GM19455 (cell line): Measurements from ENCODE around the gene FLT1.

ENCODE experiments used
- ATAC-seq: cut with Tn5 transposase; IDR thresholded peaks from one replicate; pipeline ENCODE4 v1.9.1; 2021; ENCODE audit not compliant: unreplicated experiment

Gene FLT1

DNA sequence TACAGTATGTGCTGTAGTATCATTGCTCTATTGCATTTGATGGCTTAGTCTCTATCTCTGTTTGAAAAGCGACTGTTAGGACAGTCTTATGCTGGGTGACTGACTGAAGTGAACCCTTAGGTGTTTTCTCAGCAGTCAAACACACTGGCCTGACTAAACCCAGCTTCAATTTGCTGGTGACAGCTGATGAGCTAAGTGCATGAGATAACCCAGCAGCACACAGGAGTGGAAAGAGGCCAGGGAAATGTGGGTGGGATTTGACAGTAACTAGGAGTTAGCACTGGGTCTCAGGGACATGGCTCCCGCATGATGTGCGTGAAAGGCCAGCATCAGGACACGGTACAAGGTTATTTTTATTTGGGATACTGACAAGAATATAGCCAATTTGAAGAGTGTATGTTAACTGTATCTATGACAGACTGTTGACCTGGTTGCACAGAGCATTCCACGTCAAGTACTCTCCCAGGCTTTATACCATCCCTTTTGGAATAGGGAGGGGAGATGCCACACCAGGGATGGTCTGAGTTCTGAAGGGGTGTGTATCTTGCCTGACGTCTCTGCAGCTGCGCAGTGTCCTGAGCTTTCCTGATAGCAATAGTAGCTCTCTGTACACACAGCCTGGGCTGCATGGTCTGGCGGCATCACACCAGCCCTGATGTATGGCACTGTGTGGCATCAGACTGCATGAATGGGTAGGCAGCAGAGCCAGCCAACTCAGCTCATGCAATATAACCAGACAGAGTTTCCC lies 144.8 kb downstream of the FLT1 start:
- no peak for ATAC-seq

DNA sequence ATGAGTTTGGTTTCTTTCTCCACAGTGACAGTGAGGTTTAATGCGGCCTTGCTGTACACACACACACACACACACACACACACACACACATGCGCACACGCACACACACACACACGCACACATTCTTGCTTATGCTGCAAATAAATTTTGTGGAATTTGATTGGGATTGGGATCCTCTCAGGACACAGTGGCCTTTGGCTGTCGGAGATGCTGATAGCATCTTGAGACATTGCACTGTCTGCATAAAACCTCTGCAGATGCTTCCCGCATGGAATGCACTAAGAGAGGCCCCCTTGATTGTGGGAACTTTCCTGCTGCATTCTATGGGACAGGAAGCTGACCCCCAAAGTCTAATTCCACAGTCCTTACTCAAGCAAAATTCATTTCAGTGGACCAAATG lies 145.6 kb downstream of the FLT1 start:
- ATAC-seq = no peak

DNA sequence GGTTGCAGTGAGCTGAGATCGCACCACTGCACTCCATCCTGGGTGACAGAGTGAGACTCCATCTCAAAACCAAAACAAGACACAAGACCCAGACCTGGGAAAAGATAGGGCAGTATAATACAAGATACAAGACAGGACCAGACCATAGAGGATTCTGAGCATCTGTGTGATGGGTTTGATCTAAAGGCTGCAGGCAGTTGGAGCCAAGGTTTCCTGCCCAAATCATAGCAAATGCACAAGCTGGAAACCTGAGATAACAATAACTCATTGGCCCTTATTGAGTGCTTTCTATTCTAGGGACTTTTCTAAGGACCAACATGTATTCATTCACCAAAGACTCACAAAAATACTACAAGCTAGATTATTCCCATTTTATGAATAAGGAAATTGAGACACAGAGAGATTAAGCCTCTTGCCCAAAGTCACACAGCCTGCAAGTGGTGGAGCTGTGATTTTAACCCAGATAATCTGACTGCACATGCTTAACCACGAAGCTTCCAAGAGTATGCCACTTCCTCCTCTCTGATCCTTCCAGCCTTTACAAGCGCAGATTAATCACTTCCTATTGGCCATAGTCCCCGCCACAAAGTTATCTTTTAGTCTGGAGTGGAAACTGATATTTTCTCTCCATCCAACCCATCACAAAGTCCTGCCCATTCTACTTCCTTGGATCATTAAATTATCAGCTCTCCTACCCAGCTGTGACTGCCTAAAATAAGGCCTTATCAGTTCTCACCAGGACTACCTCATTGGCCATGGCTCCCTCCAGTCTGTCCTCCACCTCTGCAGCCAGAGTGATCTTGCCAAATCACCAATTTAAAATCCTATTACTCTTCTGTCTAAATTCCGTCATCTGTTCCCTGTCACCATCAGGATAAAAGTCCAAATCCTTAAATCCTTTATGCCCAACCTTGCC lies 147.2 kb downstream of the FLT1 start:
- ATAC-seq = no peak

- ATAC-seq = no peak
These were observed 148.8 kb downstream of the FLT1 start for GRCh38 chr13:28346154-28346553.

GRCh38 chr13:28344163-28344562 lies 150.8 kb downstream of the FLT1 start:
- ATAC-seq = no peak

- ATAC-seq = no peak
These were observed 152.7 kb downstream of the FLT1 start for GRCh38 chr13:28342251-28342650.

- ATAC-seq = no peak
These were observed 154.6 kb downstream of the FLT1 start for GRCh38 chr13:28340272-28340793.

GRCh38 chr13:28339419-28339818 lies 155.5 kb downstream of the FLT1 start:
- ATAC-seq = no peak

- ATAC-seq = no peak
These were observed 156.2 kb downstream of the FLT1 start for GRCh38 chr13:28338742-28339141.

GRCh38 chr13:28338006-28338574 lies 156.8 kb downstream of the FLT1 start:
- ATAC-seq = no peak

DNA sequence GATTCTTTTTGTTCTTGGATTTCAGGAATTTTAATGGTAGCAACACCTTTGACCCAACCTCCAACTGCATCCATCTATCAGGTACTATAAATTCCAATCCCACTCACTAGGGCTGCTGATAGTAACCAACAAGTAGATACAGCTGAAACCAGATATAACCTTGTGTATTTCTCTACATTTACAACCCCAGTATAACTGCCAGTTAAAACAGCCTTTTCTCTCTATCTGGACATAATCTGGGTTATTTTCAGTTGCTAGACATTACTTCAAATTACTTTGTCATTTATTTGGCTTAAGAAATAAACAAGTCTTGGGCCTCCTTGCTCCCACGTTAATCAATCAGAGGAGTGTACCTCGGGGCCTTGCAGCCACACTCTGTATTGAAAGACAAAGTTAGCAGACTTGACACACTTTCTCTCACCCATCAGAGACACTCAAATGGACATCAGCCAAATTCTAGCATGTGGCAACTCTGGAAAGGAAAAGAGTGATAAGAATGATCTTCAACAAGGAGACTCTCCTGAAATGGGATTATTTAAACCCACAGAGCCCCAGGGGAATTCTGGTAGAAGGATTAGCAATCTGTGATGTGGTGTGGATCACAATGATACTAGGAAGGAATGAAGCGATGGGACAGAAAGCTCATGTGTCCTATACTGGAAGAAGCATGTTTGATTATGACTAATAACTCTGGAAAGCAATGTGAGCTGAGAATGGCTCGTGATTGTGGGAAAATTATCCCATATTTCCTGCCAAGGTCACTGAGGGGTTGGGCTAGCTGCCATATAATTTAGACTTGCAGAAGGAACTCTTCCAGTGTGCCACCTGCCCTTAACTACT lies 157.5 kb downstream of the FLT1 start:
- no peak for ATAC-seq

GRCh38 chr13:28336193-28336657 lies 158.7 kb downstream of the FLT1 start:
- no peak for ATAC-seq

DNA sequence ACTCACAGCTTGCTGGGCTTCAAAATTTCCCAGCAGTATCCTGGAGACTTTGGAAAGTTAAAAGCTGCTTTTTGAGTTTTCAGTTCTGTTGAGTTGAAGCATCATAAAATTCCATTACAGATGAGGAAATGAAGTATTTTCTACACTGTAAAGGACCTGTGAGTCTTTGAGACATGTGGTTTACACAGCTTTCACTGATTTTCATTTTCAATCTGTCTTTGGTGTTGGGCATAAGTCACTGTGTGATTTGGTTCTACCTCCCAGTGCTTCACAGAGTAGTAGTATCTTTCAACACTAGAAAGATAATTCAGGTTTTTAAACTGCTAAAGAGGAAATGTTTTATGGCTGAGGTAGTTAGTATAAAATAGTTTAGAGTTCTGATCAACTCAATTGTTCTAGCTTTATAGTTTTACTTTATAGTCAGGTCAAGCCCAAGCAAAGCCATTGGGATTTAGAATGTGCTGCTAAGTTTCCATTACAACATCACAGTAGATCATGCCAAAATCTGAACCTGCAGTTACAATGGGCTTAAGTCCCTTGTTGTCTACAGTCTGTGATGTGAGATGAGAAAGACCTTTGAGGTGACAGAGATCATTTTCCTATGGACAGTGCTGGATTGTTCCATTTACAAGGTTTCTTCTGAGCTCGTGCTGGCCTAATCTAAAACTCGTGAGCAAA lies 161.6 kb downstream of the FLT1 start:
- ATAC-seq = no peak

DNA sequence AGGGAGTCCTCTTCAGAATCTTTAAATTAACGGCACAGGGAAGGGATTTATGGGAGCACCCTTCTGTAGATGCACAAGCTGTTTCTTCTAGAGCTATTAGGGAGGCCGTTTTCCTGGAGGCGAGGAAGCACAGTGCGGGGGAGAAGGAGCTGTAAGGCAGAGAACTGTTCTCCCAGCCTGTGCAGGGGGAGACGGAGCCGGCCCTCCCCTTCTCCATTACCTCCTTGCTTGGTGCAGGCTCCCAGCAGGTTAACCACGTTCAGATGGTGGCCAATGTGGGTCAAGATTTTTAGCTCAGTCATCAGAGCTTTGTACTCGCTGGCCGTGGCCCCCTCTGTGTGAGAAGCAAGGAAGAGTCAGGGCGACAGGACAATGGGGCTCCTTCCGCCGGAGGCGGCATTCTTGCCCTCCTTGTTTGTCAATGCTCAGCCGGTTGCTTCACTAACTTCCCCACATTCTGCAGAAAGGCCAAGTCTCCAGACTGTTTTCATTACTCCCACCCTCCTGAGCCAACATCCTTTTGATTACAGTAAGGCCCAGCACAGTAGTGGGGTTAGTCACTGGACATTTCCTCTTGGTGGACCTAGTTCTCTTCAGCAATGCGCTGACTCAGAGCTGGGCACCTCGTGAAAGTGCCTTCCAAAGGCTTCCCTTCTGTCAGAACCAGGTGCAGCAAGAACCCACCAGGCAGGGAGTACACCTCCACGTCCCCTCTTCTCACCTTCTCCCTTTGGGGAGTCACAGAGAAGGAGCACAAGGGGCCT lies 165.4 kb downstream of the FLT1 start:
- no peak for ATAC-seq

- ATAC-seq = no peak
These were observed 166.7 kb downstream of the FLT1 start for GRCh38 chr13:28328271-28328607.

- no peak for ATAC-seq
These were observed 167.3 kb downstream of the FLT1 start for GRCh38 chr13:28327373-28328270.

DNA sequence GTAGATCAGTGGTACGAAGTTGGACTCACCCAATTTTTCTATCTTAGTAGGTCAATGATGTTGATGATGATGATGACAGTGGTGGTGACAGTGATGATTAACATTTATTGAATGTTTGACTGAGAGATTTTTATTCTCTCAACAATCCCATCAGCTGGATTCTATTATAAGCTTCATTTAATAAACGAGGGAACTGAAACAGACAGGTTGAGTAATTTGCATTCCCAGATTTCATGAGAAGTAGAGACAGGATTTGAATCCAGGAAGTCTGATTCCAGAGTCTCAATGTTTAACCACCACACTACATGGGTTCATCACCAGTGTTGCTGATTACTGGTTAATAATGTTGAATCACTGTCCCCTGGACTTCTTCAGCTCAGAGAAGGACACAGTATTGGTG lies 168.9 kb downstream of the FLT1 start:
- ATAC-seq = no peak

DNA sequence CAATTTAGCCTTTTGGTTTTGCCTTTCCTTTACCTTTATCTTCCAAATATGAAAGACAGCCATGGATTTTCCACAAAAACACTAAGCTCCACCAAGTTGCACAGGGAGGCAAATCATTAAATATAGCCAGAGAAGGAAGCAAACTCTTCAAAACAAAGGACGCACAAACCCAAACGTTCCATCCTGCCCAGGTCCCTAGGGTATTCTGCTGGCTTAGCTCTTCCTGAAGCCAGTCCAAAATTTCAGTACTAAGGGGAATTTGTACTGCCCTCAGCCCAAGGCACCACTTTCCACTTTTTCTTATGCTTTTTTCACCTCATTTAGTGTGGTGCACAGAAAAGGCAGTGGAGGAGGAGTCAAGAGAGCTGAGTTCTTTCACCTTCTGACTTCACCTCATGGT lies 169.9 kb downstream of the FLT1 start:
- no peak for ATAC-seq
